SK-N-SH (cell line): ENCODE results near the gene MINDY4. TPM values are rescaled to one million over a fixed set of nuclear protein-coding genes. Genes with fewer than 3 reads are reported as not detected.

Source experiments
- CTCF ChIA-PET: fragments of 300-600, 350-600 bp; formaldehyde crosslinking; extraction: SDS; loops from one replicate; lab custom pipeline; 2021; lab: Yijun Ruan, JAX
- POLR2A ChIA-PET: fragments of 350-600 bp; sonication (Branson Sonifier 250); formaldehyde crosslinking; extraction: SDS; loops from one replicate; lab custom pipeline; 2020; ENCODE audit warnings: antibody characterized with exemption, inconsistent platforms; lab: Yijun Ruan, JAX
- DNase-seq: peaks from one replicate; pipeline ENCODE4 v3.0.0; 2012
- H2AFZ ChIP-seq: fragments of 200-600 bp; sonication (generic); 2 replicates; pipeline ENCODE4 v1.8.1; 2016; ENCODE audit warnings: antibody characterized with exemption, mild to moderate bottlenecking, low read depth
- H3F3A ChIP-seq: fragments of 200-600 bp; sonication (generic); replicated peaks from 2 replicates; pipeline ENCODE3; 2016; ENCODE audit warnings: antibody characterized with exemption, mild to moderate bottlenecking; ENCODE audit not compliant: insufficient read depth
- H3K27ac ChIP-seq, 2 experiments: fragments of 200-500 bp in 1 of 2; fragments of 200-600 bp in 1 of 2; sonication (Bioruptor generic) in 1 of 2; sonication (generic), shearing (Covaris generic) in 1 of 2; 2 replicates each; pipeline versions ENCODE4 v1.5.1 to v1.6.1; 2014 to 2016; ENCODE audit warnings: low read depth in 2 of 2, inconsistent platforms in 1 of 2, low read length in 1 of 2, mild to moderate bottlenecking in 1 of 2, mixed read lengths in 1 of 2
- H3K27me3 ChIP-seq: fragments of 200-600 bp; sonication (generic), shearing (Covaris generic); 2 replicates; pipeline ENCODE4 v1.6.1; 2016; ENCODE audit warnings: mixed run types; ENCODE audit not compliant: insufficient read depth
- H3K36me3 ChIP-seq, 2 experiments: fragments of 200-500 bp in 1 of 2; fragments of 200-600 bp in 1 of 2; sonication (Bioruptor generic) in 1 of 2; sonication (generic) in 1 of 2; replicated peaks in 1 of 2; 2 replicates each; pipeline versions ENCODE3 to v1.5.1; 2014 to 2016; ENCODE audit warnings: low read length in 1 of 2, mild to moderate bottlenecking in 1 of 2; ENCODE audit not compliant: insufficient read depth in 2 of 2, control insufficient read depth in 1 of 2
- H3K4me1 ChIP-seq, 2 experiments: fragments of 200-500 bp in 1 of 2; fragments of 200-600 bp in 1 of 2; sonication (Bioruptor generic) in 1 of 2; sonication (generic), shearing (Covaris generic) in 1 of 2; 2 replicates each; pipeline versions ENCODE4 v1.5.1 to v1.6.1; 2014 to 2016; ENCODE audit warnings: low read depth in 1 of 2, low read length in 1 of 2, mixed run types in 1 of 2; ENCODE audit not compliant: insufficient read depth in 2 of 2, control insufficient read depth in 1 of 2
- H3K4me2 ChIP-seq: fragments of 200-600 bp; sonication (generic), shearing (Covaris generic); 2 replicates; pipeline ENCODE4 v1.6.1; 2017; ENCODE audit warnings: mixed run types
- H3K4me3 ChIP-seq, 2 experiments: fragments of 200-500 bp in 1 of 2; fragments of 200-600 bp in 1 of 2; sonication (Bioruptor generic) in 1 of 2; sonication (generic), shearing (Covaris generic) in 1 of 2; 2 replicates each; pipeline versions ENCODE4 v1.5.1 to v1.8.1; 2014 to 2016; ENCODE audit warnings: low read depth in 2 of 2, inconsistent platforms in 1 of 2, low read length in 1 of 2, mild to moderate bottlenecking in 1 of 2, mixed read lengths in 1 of 2, moderate library complexity in 1 of 2
- H3K79me2 ChIP-seq: fragments of 200-600 bp; sonication (generic); 2 replicates; pipeline ENCODE4 v1.8.1; 2017; ENCODE audit warnings: mild to moderate bottlenecking; ENCODE audit not compliant: insufficient read depth
- H3K9ac ChIP-seq: fragments of 200-600 bp; sonication (generic); 2 replicates; pipeline ENCODE4 v1.6.1; 2017; ENCODE audit warnings: mixed run types
- H3K9me2 ChIP-seq: fragments of 200-600 bp; sonication (generic); 2 replicates; pipeline ENCODE4 v1.6.1; 2017; ENCODE audit warnings: mixed run types
- H3K9me3 ChIP-seq: fragments of 200-600 bp; sonication (generic); 2 replicates; pipeline ENCODE4 v1.6.1; 2017; ENCODE audit warnings: mixed run types, mild to moderate bottlenecking, moderate library complexity
- H4K20me1 ChIP-seq: fragments of 200-600 bp; sonication (generic); 2 replicates; pipeline ENCODE4 v1.6.1; 2017; ENCODE audit warnings: mild to moderate bottlenecking, mixed run types; ENCODE audit not compliant: insufficient read depth
- CHD2 ChIP-seq: fragments of 150-350 bp; IDR thresholded peaks from 2 replicates; pipeline ENCODE4 v1.6.1; 2018; ENCODE audit warnings: low read length; ENCODE audit not compliant: partially characterized antibody
- CTCF ChIP-seq: fragments of 200-600 bp; sonication (generic); IDR thresholded peaks from 2 replicates; pipeline ENCODE4 v1.6.1; 2017; ENCODE audit warnings: antibody characterized with exemption, mild to moderate bottlenecking, moderate library complexity
- ELF1 ChIP-seq: IDR thresholded peaks from 2 replicates; pipeline ENCODE4 v1.4.0; 2012
- EP300 ChIP-seq, 2 experiments: IDR thresholded peaks; 2 replicates each; pipeline versions ENCODE4 v1.4.0 to v1.6.1; 2012; ENCODE audit warnings: borderline replicate concordance in 1 of 2, low read depth in 1 of 2, low read length in 1 of 2
- EZH2phosphoT487 ChIP-seq: fragments of 200-600 bp; sonication (generic); IDR thresholded peaks from 2 replicates; pipeline ENCODE4 v1.6.1; 2017; ENCODE audit warnings: low read depth, mixed run types, mild to moderate bottlenecking, antibody characterized with exemption, moderate library complexity, borderline replicate concordance
- FOSL2 ChIP-seq: IDR thresholded peaks from 2 replicates; pipeline ENCODE4 v1.4.0; 2012; ENCODE audit warnings: low read depth, mild to moderate bottlenecking, moderate library complexity, borderline replicate concordance
- FOXJ3 ChIP-seq: sonication (generic); formaldehyde crosslinking; IDR thresholded peaks from 2 replicates; pipeline ENCODE4 v1.5.1; 2020; ENCODE audit warnings: mild to moderate bottlenecking, missing genetic modification reagents
- GATA2 ChIP-seq: sonication (generic); formaldehyde crosslinking; IDR thresholded peaks from 2 replicates; pipeline ENCODE4 v1.5.0; 2020; ENCODE audit warnings: mild to moderate bottlenecking, missing genetic modification reagents
- JUND ChIP-seq: IDR thresholded peaks from 2 replicates; pipeline ENCODE4 v1.4.0; 2012
- MXI1 ChIP-seq: IDR thresholded peaks from 2 replicates; pipeline ENCODE4 v1.6.1; 2012; ENCODE audit warnings: mild to moderate bottlenecking, low read depth, low read length, improper control_type of control experiment
- NFIC ChIP-seq: IDR thresholded peaks from 2 replicates; pipeline ENCODE4 v1.4.0; 2012; ENCODE audit warnings: borderline replicate concordance
- RAD21 ChIP-seq: IDR thresholded peaks from 2 replicates; pipeline ENCODE4 v1.6.1; 2012; ENCODE audit warnings: mild to moderate bottlenecking, low read length
- REST ChIP-seq: IDR thresholded peaks from 2 replicates; pipeline ENCODE4 v1.6.1; 2012; ENCODE audit warnings: mild to moderate bottlenecking, low read depth, low read length, moderate library complexity
- RXRA ChIP-seq: IDR thresholded peaks from 2 replicates; pipeline ENCODE4 v1.4.0; 2012; ENCODE audit warnings: low read depth, mild to moderate bottlenecking, borderline replicate concordance
- TAF1 ChIP-seq: IDR thresholded peaks from 2 replicates; pipeline ENCODE4 v1.6.1; 2012; ENCODE audit warnings: low read depth, mild to moderate bottlenecking, low read length, moderate library complexity, borderline replicate concordance
- YY1 ChIP-seq: IDR thresholded peaks from 2 replicates; pipeline ENCODE4 v1.4.0; 2012; ENCODE audit warnings: low read depth, mild to moderate bottlenecking
- WGBS: methylation state at CpG from one replicate; pipeline ENCODE4 v1.1.6; 2017; ENCODE audit warnings: low lambda C conversion rate; 5-methylcytosine and 5-hydroxymethylcytosine counted together
- polyA plus RNA-seq, 3 experiments: library from polyadenylated mRNA; depleted of rRNA; stranded (reverse); fragments of >200 nt; gene quantifications; 2 replicates each; pipeline ENCODE4 v1.2.3, GENCODE V29; 2012
- TF ChIP-seq, protein P1 (sequence below): IDR thresholded peaks from 2 replicates; pipeline ENCODE4 v1.4.0; 2012; ENCODE audit warnings: low read depth, borderline replicate concordance

Gene MINDY4
- polyA plus RNA-seq, 1 of the 3 experiments (the other 2 are of a cell fraction) = 1.8 TPM

- H3F3A ChIP-seq = peaks cover 4% of the 10 kb centered on the region
- ChIA-PET POLR2A (no interaction called here), CTCF (interaction anchor here (4.2 kb wide), 1 partner anchor 64 kb away, joined by 17 read pairs; no protein-coding TSS in a partner anchor)
- no peaks in the 10 kb centered on the region for H3K9me2 ChIP-seq
- peaks cover 0 to 10% of the 10 kb centered on the region in 2 experiments for H3K36me3 ChIP-seq
- H3K4me2 ChIP-seq = no peak overlapping the region
- no peaks in the 10 kb centered on the region for H3K27me3 ChIP-seq
- no peak overlapping the region for H3K9ac ChIP-seq
- no peaks in the 10 kb centered on the region for H3K79me2 ChIP-seq
- no peaks in the 10 kb centered on the region for H4K20me1 ChIP-seq
- H3K9me3 ChIP-seq = no peaks in the 10 kb centered on the region
- H3K4me3 ChIP-seq = no peak overlapping the region
- no peak overlapping the region for H3K27ac ChIP-seq
- TF ChIP-seq EP300 (IDR thresholded peaks at IDR 0.05; ENCODE audit: borderline replicate concordance in 1 of 2, low read depth in 1 of 2, low read length in 1 of 2) (no peak), FOXJ3 (CRISPR knock-in tag) (no peak), JUND (no peak), ELF1 (no peak), YY1 (no peak), CTCF (no peak), GATA2 (no peak), CHD2 (no peak), RXRA (no peak), MXI1 (no peak)
- TF ChIP-seq, protein P1, sequence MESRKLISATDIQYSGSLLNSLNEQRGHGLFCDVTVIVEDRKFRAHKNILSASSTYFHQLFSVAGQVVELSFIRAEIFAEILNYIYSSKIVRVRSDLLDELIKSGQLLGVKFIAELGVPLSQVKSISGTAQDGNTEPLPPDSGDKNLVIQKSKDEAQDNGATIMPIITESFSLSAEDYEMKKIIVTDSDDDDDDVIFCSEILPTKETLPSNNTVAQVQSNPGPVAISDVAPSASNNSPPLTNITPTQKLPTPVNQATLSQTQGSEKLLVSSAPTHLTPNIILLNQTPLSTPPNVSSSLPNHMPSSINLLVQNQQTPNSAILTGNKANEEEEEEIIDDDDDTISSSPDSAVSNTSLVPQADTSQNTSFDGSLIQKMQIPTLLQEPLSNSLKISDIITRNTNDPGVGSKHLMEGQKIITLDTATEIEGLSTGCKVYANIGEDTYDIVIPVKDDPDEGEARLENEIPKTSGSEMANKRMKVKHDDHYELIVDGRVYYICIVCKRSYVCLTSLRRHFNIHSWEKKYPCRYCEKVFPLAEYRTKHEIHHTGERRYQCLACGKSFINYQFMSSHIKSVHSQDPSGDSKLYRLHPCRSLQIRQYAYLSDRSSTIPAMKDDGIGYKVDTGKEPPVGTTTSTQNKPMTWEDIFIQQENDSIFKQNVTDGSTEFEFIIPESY = no peak
- TF ChIP-seq, all 33 proteins: peak for 0
- Histone ChIP-seq H3K4me1 (peaks cover 9 to 12% of the 10 kb centered on the region in 2 experiments; a peak in 2 of 4 replicates), H2AFZ (no peak overlapping the region)
- DNase-seq = no peak
- WGBS = 87% methylated on average over 5 of the region's 5 CpGs
These were observed 103.6 kb downstream of the MINDY4 start for GRCh38 chr7:30874656-30875302.

GRCh38 chr7:30877015-30877769 is 106.0 kb downstream of the MINDY4 start:
- Histone ChIP-seq H3K4me2 (no peak overlapping the region), H3K9me2 (no peaks in the 10 kb centered on the region), H3K27me3 (no peaks in the 10 kb centered on the region), H2AFZ (no peak overlapping the region), H3K9me3 (no peaks in the 10 kb centered on the region), H3F3A (no peaks in the 10 kb centered on the region), H3K79me2 (no peaks in the 10 kb centered on the region), H3K27ac (no peak overlapping the region), H3K4me3 (no peak overlapping the region), H3K36me3 (peaks cover 0 to 8% of the 10 kb centered on the region in 2 experiments), H3K4me1 (peaks cover 0 to 8% of the 10 kb centered on the region in 2 experiments; a peak in 1 of 4 replicates), H4K20me1 (no peaks in the 10 kb centered on the region), H3K9ac (no peak overlapping the region)
- 88% methylated on average over 9 of the region's 9 CpGs for WGBS
- ChIA-PET CTCF (interaction anchor here (1.3 to 4.2 kb wide), 2 partner anchors 11 to 62 kb away, joined by 3 to 17 read pairs; no protein-coding TSS in a partner anchor), POLR2A (interaction anchor here (1.0 to 1.1 kb wide), 2 partner anchors 15 to 18 kb away, joined by 3 to 4 read pairs; no protein-coding TSS in a partner anchor)
- TF ChIP-seq ELF1 (no peak), GATA2 (no peak), REST (no peak), TAF1 (no peak), EZH2phosphoT487 (no peak), RAD21 (no peak), YY1 (no peak), FOSL2 (no peak), FOXJ3 (CRISPR knock-in tag) (no peak), NFIC (no peak)
- DNase-seq = no peak
